CD14-positive monocyte (primary cell): ENCODE measurements around the gene DGKB. TPM values are rescaled to one million over a fixed set of nuclear protein-coding genes. Genes with fewer than 3 reads are reported as not detected.

Source experiments
- DNase-seq, 3 donors: peaks; one replicate each; pipeline ENCODE4 v3.0.0-alpha.2; 2011 to 2022
- H2AFZ ChIP-seq: 2 replicates; pipeline ENCODE4 v1.6.0; 2012; ENCODE audit warnings: mild to moderate bottlenecking, low read depth, low read length, inconsistent platforms; ENCODE audit not compliant: insufficient read depth, poor library complexity, severe bottlenecking
- H3K27ac ChIP-seq, 2 donors: 1 replicate in 1 of 2; 2 replicates in 1 of 2; pipeline ENCODE4 v1.5.1; 2012 to 2013; ENCODE audit warnings: low read length in 2 of 2, control low read depth in 1 of 2, inconsistent platforms in 1 of 2, low read depth in 1 of 2, mild to moderate bottlenecking in 1 of 2
- H3K27me3 ChIP-seq, 2 donors: one replicate each; pipeline versions ENCODE4 v1.6.0 to v1.6.1; 2011 to 2013; ENCODE audit warnings: low read length in 2 of 2; ENCODE audit not compliant: control insufficient read depth in 2 of 2, insufficient read depth in 2 of 2
- H3K36me3 ChIP-seq, 2 donors: replicated peaks in 1 of 2; 1 replicate in 1 of 2; 2 replicates in 1 of 2; pipeline versions ENCODE4 v1.5.1 to v1.6.1; 2012 to 2013; ENCODE audit warnings: low read length in 2 of 2, control low read depth in 1 of 2, inconsistent platforms in 1 of 2, mild to moderate bottlenecking in 1 of 2; ENCODE audit not compliant: insufficient read depth in 2 of 2, control insufficient read depth in 1 of 2
- H3K4me1 ChIP-seq, 2 donors: 1 replicate in 1 of 2; 2 replicates in 1 of 2; pipeline versions ENCODE4 v1.5.1 to v1.6.1; 2012 to 2013; ENCODE audit warnings: low read length in 2 of 2, control low read depth in 1 of 2, inconsistent platforms in 1 of 2, mild to moderate bottlenecking in 1 of 2, moderate library complexity in 1 of 2; ENCODE audit not compliant: insufficient read depth in 2 of 2, control insufficient read depth in 1 of 2
- H3K4me2 ChIP-seq: replicated peaks from 2 replicates; pipeline ENCODE3; 2012; ENCODE audit warnings: low read length, moderate library complexity, mild to moderate bottlenecking; ENCODE audit not compliant: poor library complexity, severe bottlenecking; ENCODE audit errors: extremely low read depth
- H3K4me3 ChIP-seq, 3 experiments: fragments of 200-600 bp in 1 of 3; sonication (generic) in 1 of 3; replicated peaks in 1 of 3; 1 replicate in 2 of 3; 2 replicates in 1 of 3; pipeline ENCODE4 v1.5.1; 2011 to 2013; ENCODE audit warnings: low read length in 3 of 3, mild to moderate bottlenecking in 3 of 3, control low read depth in 2 of 3, low read depth in 2 of 3, inconsistent platforms in 1 of 3, moderate library complexity in 1 of 3
- H3K79me2 ChIP-seq: 2 replicates; pipeline ENCODE4 v1.6.0; 2012; ENCODE audit warnings: mild to moderate bottlenecking, control low read depth, inconsistent platforms, low read length, moderate library complexity; ENCODE audit not compliant: insufficient read depth
- H3K9ac ChIP-seq: 2 replicates; pipeline ENCODE4 v1.6.0; 2017; ENCODE audit warnings: low read length, mild to moderate bottlenecking; ENCODE audit not compliant: insufficient read depth, poor library complexity, severe bottlenecking
- H3K9me3 ChIP-seq, 2 donors: replicated peaks in 1 of 2; 1 replicate in 1 of 2; 2 replicates in 1 of 2; pipeline versions ENCODE4 v1.5.1 to v1.6.1; 2012 to 2013; ENCODE audit warnings: low read length in 2 of 2, control low read depth in 1 of 2; ENCODE audit not compliant: control insufficient read depth in 1 of 2, insufficient read depth in 1 of 2
- H4K20me1 ChIP-seq: 2 replicates; pipeline ENCODE4 v1.6.0; 2012; ENCODE audit warnings: mild to moderate bottlenecking, low read length, control low read depth, moderate library complexity; ENCODE audit not compliant: insufficient read depth
- H3K27ac Mint-ChIP-seq, 7 donors: one replicate each; pipeline ENCODE4 v1.8.0; 2020; ENCODE audit warnings: mild to moderate bottlenecking in 7 of 7, mixed read lengths in 7 of 7, moderate library complexity in 6 of 7, inconsistent platforms in 2 of 7
- H3K27me3 Mint-ChIP-seq, 3 donors: one replicate each; pipeline ENCODE4 v1.8.0; 2021 to 2022; ENCODE audit warnings: low read depth in 3 of 3, mild to moderate bottlenecking in 3 of 3, mixed read lengths in 3 of 3, moderate library complexity in 3 of 3, inconsistent platforms in 1 of 3
- H3K36me3 Mint-ChIP-seq, 2 donors: one replicate each; pipeline ENCODE4 v1.8.0; 2020; ENCODE audit warnings: mixed read lengths in 2 of 2, inconsistent platforms in 1 of 2, mild to moderate bottlenecking in 1 of 2
- H3K4me1 Mint-ChIP-seq: one replicate; pipeline ENCODE4 v1.8.0; 2020; ENCODE audit warnings: mild to moderate bottlenecking, mixed read lengths
- H3K4me3 Mint-ChIP-seq, 2 donors: one replicate each; pipeline ENCODE4 v1.8.0; 2020; ENCODE audit warnings: mild to moderate bottlenecking in 2 of 2, mixed read lengths in 2 of 2, moderate library complexity in 1 of 2
- H3K9me3 Mint-ChIP-seq, 7 donors: one replicate each; pipeline ENCODE4 v1.8.0; 2020 to 2022; ENCODE audit warnings: mixed read lengths in 7 of 7, mild to moderate bottlenecking in 6 of 7, moderate library complexity in 6 of 7, inconsistent platforms in 2 of 7
- WGBS: methylation state at CpG from one replicate; pipeline ENCODE4 v1.1.5; 2013; ENCODE audit warnings: missing lambda C conversion rate; ENCODE audit not compliant: insufficient coverage; 5-methylcytosine and 5-hydroxymethylcytosine counted together
- intact Hi-C, 2 donors: fragments of 100-400 bp; cut with micrococcal nuclease; formaldehyde crosslinking; loops; one replicate each; pipeline versions ENCODE4 v1.15.0 to v1.15.1; 2023
- polyA plus RNA-seq, 3 donors: library from polyadenylated mRNA; depleted of rRNA in 1 of 3; unstranded in 2 of 3; stranded (reverse) in 1 of 3; fragments of 300-500 nt in 2 of 3; fragments of >200 nt in 1 of 3; fragmentation: Illumina TruSeq in 2 of 3; gene quantifications; 1 replicate in 2 of 3; 2 replicates in 1 of 3; pipeline ENCODE4 v1.2.3, GENCODE V29; 2012 to 2021
- TF ChIP-seq, protein P1 (sequence below): fragments of 200-600 bp; IDR thresholded peaks from one replicate; pipeline ENCODE4 v1.8.0; 2022; ENCODE audit warnings: antibody characterized with exemption, mild to moderate bottlenecking

The DGKB gene
- polyA plus RNA-seq, 3 donors, result not detected

GRCh38 chr7:14777806-14778205 lies 124.7 kb downstream of the DGKB start:
- Histone ChIP-seq H3K9ac (no peak overlapping the region), H4K20me1 (no peaks in the 10 kb centered on the region), H3K4me2 (no peak overlapping the region), H3K27me3 (no peaks in the 10 kb centered on the region), H3K27ac (no peak overlapping the region), H2AFZ (no peak overlapping the region), H3K4me3 (no peak overlapping the region), H3K36me3 (no peaks in the 10 kb centered on the region), H3K9me3 (peaks cover 21 to 24% of the 10 kb centered on the region in 2 donors), H3K79me2 (no peaks in the 10 kb centered on the region), H3K4me1 (no peaks in the 10 kb centered on the region)
- DNase-seq, result no peak
- no peak overlapping the region for H3K27ac Mint-ChIP-seq
- no peaks in the 10 kb centered on the region for H3K27me3 Mint-ChIP-seq
- H3K9me3 Mint-ChIP-seq, result peaks cover 7 to 22% (median 14%) of the 10 kb centered on the region in 7 donors
- no peaks in the 10 kb centered on the region for H3K36me3 Mint-ChIP-seq
- no peak overlapping the region for H3K4me3 Mint-ChIP-seq
- intact Hi-C loops, result no loop called here
- TF ChIP-seq, protein P1, sequence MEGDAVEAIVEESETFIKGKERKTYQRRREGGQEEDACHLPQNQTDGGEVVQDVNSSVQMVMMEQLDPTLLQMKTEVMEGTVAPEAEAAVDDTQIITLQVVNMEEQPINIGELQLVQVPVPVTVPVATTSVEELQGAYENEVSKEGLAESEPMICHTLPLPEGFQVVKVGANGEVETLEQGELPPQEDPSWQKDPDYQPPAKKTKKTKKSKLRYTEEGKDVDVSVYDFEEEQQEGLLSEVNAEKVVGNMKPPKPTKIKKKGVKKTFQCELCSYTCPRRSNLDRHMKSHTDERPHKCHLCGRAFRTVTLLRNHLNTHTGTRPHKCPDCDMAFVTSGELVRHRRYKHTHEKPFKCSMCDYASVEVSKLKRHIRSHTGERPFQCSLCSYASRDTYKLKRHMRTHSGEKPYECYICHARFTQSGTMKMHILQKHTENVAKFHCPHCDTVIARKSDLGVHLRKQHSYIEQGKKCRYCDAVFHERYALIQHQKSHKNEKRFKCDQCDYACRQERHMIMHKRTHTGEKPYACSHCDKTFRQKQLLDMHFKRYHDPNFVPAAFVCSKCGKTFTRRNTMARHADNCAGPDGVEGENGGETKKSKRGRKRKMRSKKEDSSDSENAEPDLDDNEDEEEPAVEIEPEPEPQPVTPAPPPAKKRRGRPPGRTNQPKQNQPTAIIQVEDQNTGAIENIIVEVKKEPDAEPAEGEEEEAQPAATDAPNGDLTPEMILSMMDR, result no peak
- WGBS, result no CpG with 5 or more reads among the region's 3 CpGs
- H3K4me1 Mint-ChIP-seq, result no peaks in the 10 kb centered on the region

- no peak overlapping the region for H3K4me3 Mint-ChIP-seq
- Histone ChIP-seq H4K20me1 (no peaks in the 10 kb centered on the region), H3K27me3 (no peaks in the 10 kb centered on the region), H2AFZ (no peak overlapping the region), H3K9me3 (peaks cover 17 to 24% of the 10 kb centered on the region in 2 donors), H3K79me2 (no peaks in the 10 kb centered on the region), H3K4me3 (no peak overlapping the region), H3K9ac (no peak overlapping the region), H3K4me2 (no peak overlapping the region), H3K4me1 (no peaks in the 10 kb centered on the region), H3K27ac (no peak overlapping the region), H3K36me3 (no peaks in the 10 kb centered on the region)
- WGBS, result 89% methylated on average over 2 of the region's 2 CpGs
- no peaks in the 10 kb centered on the region for H3K4me1 Mint-ChIP-seq
- no peak overlapping the region for H3K27ac Mint-ChIP-seq
- H3K27me3 Mint-ChIP-seq, result peaks cover 0 to 5% (median 0%) of the 10 kb centered on the region in 3 donors
- DNase-seq, result no peak
- peaks cover 7 to 22% (median 12%) of the 10 kb centered on the region in 7 donors for H3K9me3 Mint-ChIP-seq
- intact Hi-C loops, result no loop called here
- TF ChIP-seq, protein P1, result no peak
- H3K36me3 Mint-ChIP-seq, result no peaks in the 10 kb centered on the region
Measured at GRCh38 chr7:14776266-14776665, 126.3 kb downstream of the DGKB start.
